ENCODE data around the gene SLC39A12.

DNA sequence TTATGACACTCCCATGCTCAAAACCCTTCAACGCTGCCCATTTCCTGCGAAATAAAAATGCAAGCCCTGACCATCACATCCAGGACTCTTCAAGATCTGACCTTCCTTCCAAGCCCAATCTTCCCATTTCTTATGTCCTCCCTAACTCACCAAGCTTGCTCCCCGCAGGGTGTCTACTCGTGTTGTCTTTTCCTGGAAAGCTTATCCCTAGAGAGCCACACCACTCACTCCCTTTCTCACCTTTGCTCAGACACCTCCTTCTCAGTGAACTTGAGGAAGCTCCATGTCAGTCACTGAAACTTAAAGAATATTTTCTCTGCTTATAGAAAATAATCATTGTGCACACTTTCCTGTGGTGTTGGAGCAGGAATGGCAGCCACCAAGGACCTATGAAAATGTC, 134.1 kb downstream of the SLC39A12 start:
- TF ChIP-seq, protein P1, sequence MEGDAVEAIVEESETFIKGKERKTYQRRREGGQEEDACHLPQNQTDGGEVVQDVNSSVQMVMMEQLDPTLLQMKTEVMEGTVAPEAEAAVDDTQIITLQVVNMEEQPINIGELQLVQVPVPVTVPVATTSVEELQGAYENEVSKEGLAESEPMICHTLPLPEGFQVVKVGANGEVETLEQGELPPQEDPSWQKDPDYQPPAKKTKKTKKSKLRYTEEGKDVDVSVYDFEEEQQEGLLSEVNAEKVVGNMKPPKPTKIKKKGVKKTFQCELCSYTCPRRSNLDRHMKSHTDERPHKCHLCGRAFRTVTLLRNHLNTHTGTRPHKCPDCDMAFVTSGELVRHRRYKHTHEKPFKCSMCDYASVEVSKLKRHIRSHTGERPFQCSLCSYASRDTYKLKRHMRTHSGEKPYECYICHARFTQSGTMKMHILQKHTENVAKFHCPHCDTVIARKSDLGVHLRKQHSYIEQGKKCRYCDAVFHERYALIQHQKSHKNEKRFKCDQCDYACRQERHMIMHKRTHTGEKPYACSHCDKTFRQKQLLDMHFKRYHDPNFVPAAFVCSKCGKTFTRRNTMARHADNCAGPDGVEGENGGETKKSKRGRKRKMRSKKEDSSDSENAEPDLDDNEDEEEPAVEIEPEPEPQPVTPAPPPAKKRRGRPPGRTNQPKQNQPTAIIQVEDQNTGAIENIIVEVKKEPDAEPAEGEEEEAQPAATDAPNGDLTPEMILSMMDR (IDR thresholded peaks at IDR 0.05; ENCODE audit: control extremely low read depth in 1 of 3, insufficient read depth in 1 of 3, low read depth in 1 of 3, low read length in 3 of 3), result no peak
- no peak for TF ChIP-seq EP300 (IDR thresholded peaks at IDR 0.05; ENCODE audit: borderline replicate concordance in 1 of 2, low read depth in 2 of 2, low read length in 2 of 2)
